GM23248 (cell line): Measurements from ENCODE around the gene DNMT1. TPM values are rescaled to one million over a fixed set of nuclear protein-coding genes. Genes with fewer than 3 reads are reported as not detected.

Experiments
- DNase-seq: peaks from one replicate; pipeline ENCODE4 v3.0.0-alpha.2; 2015
- H2AFZ ChIP-seq: fragments of 200-600 bp; sonication (generic); 2 replicates; pipeline ENCODE4 v1.6.1; 2016; ENCODE audit warnings: antibody characterized with exemption
- H3F3A ChIP-seq: fragments of 200-600 bp; sonication (generic); 2 replicates; pipeline ENCODE4 v1.6.1; 2016; ENCODE audit warnings: mild to moderate bottlenecking, antibody characterized with exemption, mixed run types; ENCODE audit not compliant: insufficient read depth
- H3K27ac ChIP-seq: fragments of 200-600 bp; sonication (generic); 2 replicates; pipeline ENCODE4 v1.5.1; 2016; ENCODE audit warnings: mild to moderate bottlenecking
- H3K27me3 ChIP-seq: fragments of 200-600 bp; sonication (generic); replicated peaks from 2 replicates; pipeline ENCODE4 v1.6.1; 2016; ENCODE audit warnings: mild to moderate bottlenecking; ENCODE audit not compliant: insufficient read depth
- H3K36me3 ChIP-seq: fragments of 200-600 bp; sonication (generic); 2 replicates; pipeline ENCODE4 v1.6.1; 2016; ENCODE audit warnings: low read depth, mild to moderate bottlenecking
- H3K4me1 ChIP-seq: fragments of 200-600 bp; sonication (generic); 2 replicates; pipeline ENCODE4 v1.6.1; 2016; ENCODE audit warnings: mild to moderate bottlenecking; ENCODE audit not compliant: insufficient read depth
- H3K4me2 ChIP-seq: fragments of 200-600 bp; sonication (generic); one replicate; pipeline ENCODE4 v1.6.1; 2016; ENCODE audit warnings: mild to moderate bottlenecking; ENCODE audit not compliant: unreplicated experiment
- H3K4me3 ChIP-seq: fragments of 200-600 bp; sonication (generic); 2 replicates; pipeline ENCODE4 v1.5.1; 2016; ENCODE audit warnings: mild to moderate bottlenecking
- H3K79me2 ChIP-seq: fragments of 200-600 bp; sonication (generic); 2 replicates; pipeline ENCODE4 v1.6.1; 2016; ENCODE audit warnings: mild to moderate bottlenecking; ENCODE audit not compliant: insufficient read depth
- H3K9ac ChIP-seq: fragments of 200-600 bp; sonication (generic); 2 replicates; pipeline ENCODE4 v1.6.1; 2016; ENCODE audit warnings: mild to moderate bottlenecking
- H3K9me2 ChIP-seq: fragments of 200-600 bp; sonication (generic); 2 replicates; pipeline ENCODE4 v1.6.1; 2016; ENCODE audit warnings: mixed run types, mild to moderate bottlenecking, moderate library complexity; ENCODE audit not compliant: insufficient read depth
- H3K9me3 ChIP-seq: fragments of 200-600 bp; sonication (generic); one replicate; pipeline ENCODE4 v1.6.1; 2017; ENCODE audit warnings: low read depth
- H4K20me1 ChIP-seq: fragments of 200-600 bp; sonication (generic); 2 replicates; pipeline ENCODE4 v1.6.0; 2016; ENCODE audit not compliant: insufficient read depth
- EZH2 ChIP-seq: fragments of 200-600 bp; sonication (generic); IDR thresholded peaks from 2 replicates; pipeline ENCODE4 v1.6.1; 2018; ENCODE audit warnings: antibody characterized with exemption, mild to moderate bottlenecking; ENCODE audit not compliant: insufficient read depth, poor library complexity, severe bottlenecking
- EZH2phosphoT487 ChIP-seq: fragments of 200-600 bp; sonication (generic); IDR thresholded peaks from 2 replicates; pipeline ENCODE4 v1.6.1; 2018; ENCODE audit warnings: antibody characterized with exemption, moderate library complexity, mild to moderate bottlenecking, low read depth; ENCODE audit not compliant: insufficient read depth
- WGBS, 2 experiments: methylation state at CpG; one replicate each; pipeline ENCODE4 v1.1.6; 2015 to 2017; ENCODE audit warnings: low lambda C conversion rate in 2 of 2, low coverage in 1 of 2; ENCODE audit errors: missing lambda C conversion rate in 2 of 2; 5-methylcytosine and 5-hydroxymethylcytosine counted together
- in situ Hi-C: fragments of 300-500 bp; cut with MboI; formaldehyde crosslinking; loops from 2 replicates; pipeline ENCODE4 v1.15.0; 2020
- polyA plus RNA-seq: library from polyadenylated mRNA; unstranded; fragments of >200 nt; fragmentation: Nextera tagmentation; extraction: Ambion mirVana; gene quantifications from 2 replicates; pipeline ENCODE4 v1.2.1, GENCODE V29; 2016
- total RNA-seq: library from RNA; depleted of rRNA; stranded (reverse); fragments of >200 nt; shearing (Covaris generic); gene quantifications from 2 replicates; pipeline ENCODE4 v1.2.3, GENCODE V29; 2014

The DNMT1 gene
- total and polyA plus RNA-seq, 2 experiments from 2014 or later = 57.5 to 101 TPM

DNA sequence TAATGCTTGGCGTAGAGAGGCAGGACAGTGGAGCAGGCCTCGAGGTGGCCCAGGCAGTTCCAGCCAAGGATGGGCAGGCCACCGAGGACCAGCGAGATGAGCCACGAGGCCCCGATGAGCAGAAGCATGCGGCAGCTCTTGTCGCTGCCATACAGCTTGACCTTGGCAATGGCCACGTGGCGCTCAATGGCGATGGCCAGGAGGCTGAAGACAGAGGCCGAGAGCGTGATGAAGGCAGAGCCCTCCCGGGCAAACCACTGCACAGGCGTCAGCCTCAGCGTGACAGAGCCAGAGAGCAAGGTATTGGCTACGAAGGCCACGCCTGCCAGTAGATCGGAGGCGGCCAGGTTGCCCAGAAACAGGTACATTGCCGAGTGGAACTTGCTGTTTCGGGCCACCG is 29.6 kb upstream of the DNMT1 start:
- in situ Hi-C loops = no loop called here
- peaks cover 10% of the 10 kb centered on the region for H3K4me1 ChIP-seq
- no peak for TF ChIP-seq EZH2
- no peak for TF ChIP-seq EZH2phosphoT487
- peaks cover 32% of the 10 kb centered on the region for H3F3A ChIP-seq
- H3K4me2 ChIP-seq = no peak overlapping the region
- H3K9ac ChIP-seq = no peak overlapping the region
- no peaks in the 10 kb centered on the region for H3K9me2 ChIP-seq
- no peak overlapping the region for H3K4me3 ChIP-seq
- no peak for DNase-seq
- H2AFZ ChIP-seq = no peak overlapping the region
- H3K79me2 ChIP-seq = peaks cover 77% of the 10 kb centered on the region
- H3K27me3 ChIP-seq = no peaks in the 10 kb centered on the region
- no peaks in the 10 kb centered on the region for H4K20me1 ChIP-seq
- H3K36me3 ChIP-seq = no peaks in the 10 kb centered on the region
- H3K27ac ChIP-seq = no peak overlapping the region
- WGBS, 2 experiments = 95 to 97% methylated on average over 22 to 23 of the region's 23 CpGs
- H3K9me3 ChIP-seq = no peaks in the 10 kb centered on the region

DNA sequence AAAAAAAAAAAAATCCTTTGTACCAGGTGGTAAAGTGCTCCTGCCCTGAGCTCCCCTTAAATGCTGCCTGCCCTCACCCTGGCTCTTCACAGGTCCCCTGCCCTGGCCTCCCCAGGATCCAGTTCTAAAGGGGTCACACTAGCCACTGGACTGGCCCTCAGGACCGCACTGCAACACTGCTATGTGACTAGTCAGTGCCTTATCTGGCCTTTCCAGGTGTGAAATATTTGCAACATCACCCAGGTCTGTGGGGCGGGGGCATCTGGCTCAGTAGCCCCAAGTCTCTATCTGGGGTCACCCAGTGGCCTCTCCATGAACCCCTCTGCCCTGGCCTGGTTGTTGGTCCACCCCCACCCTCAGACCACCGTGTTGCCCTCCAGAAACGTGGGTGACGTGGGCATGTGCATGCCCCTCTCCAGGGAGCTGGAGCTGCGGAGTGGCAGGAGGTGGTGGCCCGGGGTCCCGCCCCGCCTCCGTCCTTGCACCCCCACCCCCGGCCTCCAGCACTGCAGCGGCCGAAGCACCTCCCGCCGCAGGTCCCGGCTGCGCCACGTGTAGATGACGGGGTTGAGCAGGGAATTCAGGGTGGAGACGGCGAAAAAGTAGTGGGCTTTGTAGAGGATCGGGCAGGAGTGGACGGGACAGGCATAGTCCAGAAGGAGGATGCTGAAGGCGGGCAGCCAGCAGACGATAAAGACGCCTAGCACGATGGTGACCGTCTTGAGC is 28.9 kb upstream of the DNMT1 start:
- H2AFZ ChIP-seq = no peak overlapping the region
- H3K27me3 ChIP-seq = no peaks in the 10 kb centered on the region
- no peak overlapping the region for H3K4me2 ChIP-seq
- WGBS, 2 experiments = 94 to 96% methylated on average over 22 to 28 of the region's 28 CpGs
- TF ChIP-seq EZH2 (no peak), EZH2phosphoT487 (no peak)
- H3F3A ChIP-seq = peaks cover 28% of the 10 kb centered on the region
- H3K79me2 ChIP-seq = peaks cover 70% of the 10 kb centered on the region
- DNase-seq = no peak
- no peaks in the 10 kb centered on the region for H3K9me3 ChIP-seq
- H3K9ac ChIP-seq = no peak overlapping the region
- no peak overlapping the region for H3K27ac ChIP-seq
- no peaks in the 10 kb centered on the region for H3K9me2 ChIP-seq
- in situ Hi-C loops = no loop called here
- H3K4me3 ChIP-seq = no peak overlapping the region
- H4K20me1 ChIP-seq = no peaks in the 10 kb centered on the region
- H3K4me1 ChIP-seq = peaks cover 10% of the 10 kb centered on the region
- no peaks in the 10 kb centered on the region for H3K36me3 ChIP-seq

DNA sequence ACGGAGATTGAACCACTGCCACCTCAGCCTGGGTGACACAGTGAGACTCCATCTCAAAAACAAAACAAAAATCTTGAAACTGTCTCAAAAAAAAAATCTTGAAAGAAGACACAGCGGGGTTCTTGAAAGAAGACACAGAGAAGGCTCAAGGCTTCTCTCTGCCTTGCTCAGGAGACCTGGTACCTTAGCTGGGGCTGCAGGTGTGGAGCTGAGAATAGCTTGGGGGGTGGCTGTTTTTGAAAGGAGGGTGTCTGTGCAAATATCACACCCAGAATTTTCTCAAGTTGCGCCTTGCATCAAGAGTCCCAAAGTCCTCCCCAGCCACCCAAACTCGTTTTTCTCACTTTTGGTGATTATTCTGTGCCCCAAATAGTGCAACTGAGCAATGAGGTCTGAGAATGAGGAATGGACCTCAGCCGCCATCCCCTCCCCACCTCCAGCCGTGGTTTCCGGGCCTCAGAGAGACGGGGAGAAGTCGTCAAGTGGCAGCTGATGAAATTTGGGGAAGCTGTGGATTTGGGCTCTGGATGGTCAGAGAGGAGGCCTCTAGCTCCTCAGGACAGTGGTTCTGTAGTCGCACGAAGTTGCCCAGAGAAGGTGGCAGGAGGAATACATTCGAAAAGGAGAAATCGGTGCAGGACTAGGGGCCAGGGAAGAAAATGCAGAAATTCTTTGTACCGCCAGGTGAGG is 27.6 kb upstream of the DNMT1 start:
- 87 to 90% methylated on average over 14 of the region's 14 CpGs for WGBS, 2 experiments
- H3K9ac ChIP-seq = no peak overlapping the region
- no peak overlapping the region for H2AFZ ChIP-seq
- no peak overlapping the region for H3K4me2 ChIP-seq
- DNase-seq = no peak
- peaks cover 16% of the 10 kb centered on the region for H3F3A ChIP-seq
- H4K20me1 ChIP-seq = no peaks in the 10 kb centered on the region
- no peak overlapping the region for H3K4me3 ChIP-seq
- peaks cover 10% of the 10 kb centered on the region for H3K4me1 ChIP-seq
- H3K27me3 ChIP-seq = no peaks in the 10 kb centered on the region
- peaks cover 57% of the 10 kb centered on the region for H3K79me2 ChIP-seq
- no peaks in the 10 kb centered on the region for H3K9me2 ChIP-seq
- in situ Hi-C loops = no loop called here
- H3K27ac ChIP-seq = no peak overlapping the region
- TF ChIP-seq EZH2phosphoT487 (no peak), EZH2 (no peak)
- no peaks in the 10 kb centered on the region for H3K36me3 ChIP-seq
- no peaks in the 10 kb centered on the region for H3K9me3 ChIP-seq

DNA sequence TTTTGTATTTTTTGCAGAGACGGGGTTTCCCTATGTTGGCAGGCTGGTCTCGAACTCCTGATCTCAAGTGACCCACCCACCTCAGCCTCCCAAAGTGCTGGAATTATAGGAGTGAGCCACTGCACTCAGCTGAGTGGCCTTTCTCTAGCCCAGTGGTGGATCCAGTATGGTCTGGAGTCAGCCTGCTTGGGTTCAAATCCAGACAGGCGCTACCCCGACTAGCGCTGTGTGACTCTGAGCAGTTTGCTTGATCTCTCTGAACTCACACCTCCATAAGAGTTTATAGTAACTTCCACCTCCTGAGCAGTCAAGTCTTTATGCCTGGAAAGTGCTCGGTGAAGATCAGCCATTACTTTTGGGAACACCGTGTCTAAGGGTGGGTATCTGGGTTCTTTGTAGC is 25.9 kb upstream of the DNMT1 start:
- Histone ChIP-seq H3K9me3 (no peaks in the 10 kb centered on the region), H3K4me2 (no peak overlapping the region), H3K79me2 (peaks cover 49% of the 10 kb centered on the region), H3K4me3 (no peak overlapping the region), H3K9me2 (no peaks in the 10 kb centered on the region), H3K9ac (no peak overlapping the region), H2AFZ (no peak overlapping the region), H3K36me3 (no peaks in the 10 kb centered on the region), H3K27me3 (no peaks in the 10 kb centered on the region), H3F3A (peaks cover 3% of the 10 kb centered on the region), H4K20me1 (no peaks in the 10 kb centered on the region), H3K4me1 (peaks cover 1% of the 10 kb centered on the region; the same call in 1 of the 2 replicates), H3K27ac (no peak overlapping the region)
- WGBS, 2 experiments = 83 to 91% methylated on average over 7 of the region's 7 CpGs
- in situ Hi-C loops = no loop called here
- TF ChIP-seq EZH2phosphoT487 (no peak), EZH2 (no peak)
- no peak for DNase-seq
